Measurements from ENCODE around the gene ATP5F1D.

The ATP5F1D gene

DNA sequence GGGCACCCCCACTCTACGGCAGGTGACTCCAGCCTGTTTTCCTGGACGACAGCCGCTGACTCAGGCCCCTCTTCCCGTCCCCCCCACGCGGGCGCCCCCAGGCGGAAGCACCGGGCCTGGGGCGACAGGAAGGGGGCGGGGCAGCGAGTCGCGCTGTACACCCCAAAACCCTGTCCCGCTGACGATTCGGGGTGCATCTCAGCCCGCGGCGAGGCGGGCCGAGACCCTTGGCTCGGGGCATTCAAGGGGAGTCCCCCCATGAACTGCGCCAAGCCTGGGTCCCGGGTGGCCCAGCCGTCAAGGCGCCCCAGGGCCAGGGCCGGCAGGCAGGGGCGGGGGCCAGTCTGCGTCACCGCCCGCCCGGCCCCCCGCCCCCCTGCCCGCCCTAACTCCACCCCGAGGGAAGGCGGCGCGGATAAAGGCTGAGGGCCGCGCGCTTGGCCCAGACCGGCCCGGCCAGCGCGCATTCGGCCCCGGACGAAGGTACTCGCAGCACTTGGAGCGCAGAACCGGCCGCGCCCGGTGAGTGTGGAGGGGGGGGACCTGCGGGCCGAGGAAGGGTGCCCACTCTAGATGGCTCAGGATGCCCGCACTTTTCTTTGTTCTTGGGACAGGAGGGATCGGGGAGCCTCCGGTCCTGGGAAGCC is 6.7 kb downstream of the ATP5F1D start, which contains the start of gene MIDN:
Gene MIDN (plus strand): TSS at position 445 of the 647 bp plus-strand sequence. CDS start 1,714 bp downstream, outside the sequence.
- Mint-ChIP-seq H3K9me3 (no peaks in the 10 kb centered on the region), H3K27ac (peak within 1 kb of the TSS; percentile 81), H3K4me1 (peaks cover 32% of the 10 kb centered on the region), H3K27me3 (no peaks in the 10 kb centered on the region), H3K4me3 (peak within 1 kb of the TSS; percentile 82), H3K36me3 (peaks cover 19% of the 10 kb centered on the region)
- ATAC-seq, result peak; percentile 10

DNA sequence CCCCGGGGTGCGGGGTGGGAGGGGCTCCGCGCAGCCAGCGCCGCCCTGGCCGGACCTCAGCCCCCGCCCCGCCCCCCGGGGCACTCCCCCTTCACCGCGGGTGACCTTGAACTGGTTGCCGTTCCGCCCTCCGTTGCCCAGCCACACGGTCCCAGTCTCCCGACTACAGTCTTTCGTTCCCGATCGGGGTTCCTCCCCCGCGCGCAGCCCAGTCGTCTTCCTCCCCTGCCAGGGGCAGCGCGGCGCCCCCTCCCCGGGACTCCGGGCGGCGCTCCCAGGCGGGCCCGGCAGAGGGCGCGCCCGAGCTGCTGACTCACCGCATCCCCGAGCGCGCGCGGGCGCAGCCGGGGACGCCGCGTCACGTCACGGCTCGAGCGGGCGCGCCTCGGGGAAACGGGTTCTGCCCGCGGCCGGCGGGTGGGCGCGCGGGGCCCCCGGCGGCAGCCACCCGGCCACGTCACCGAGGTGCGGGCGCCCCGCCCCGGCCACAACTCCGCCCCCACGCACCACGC is 7.3 kb downstream of the ATP5F1D start:
- Mint-ChIP-seq H3K4me1 (peaks cover 35% of the 10 kb centered on the region), H3K27me3 (no peaks in the 10 kb centered on the region), H3K36me3 (peaks cover 24% of the 10 kb centered on the region), H3K9me3 (no peaks in the 10 kb centered on the region), H3K4me3 (peak overlapping the region; percentile 82), H3K27ac (peak overlapping the region; percentile 81)
- peak; percentile 37 for ATAC-seq

GRCh38 chr19:1249298-1249989 is 7.9 kb downstream of the ATP5F1D start:
- H3K27me3 Mint-ChIP-seq, result no peaks in the 10 kb centered on the region
- peak; percentile 72 for ATAC-seq
- peaks cover 24% of the 10 kb centered on the region for H3K36me3 Mint-ChIP-seq
- H3K4me1 Mint-ChIP-seq, result peaks cover 34% of the 10 kb centered on the region
- peak overlapping the region; percentile 48 for H3K27ac Mint-ChIP-seq
- H3K4me3 Mint-ChIP-seq, result peak overlapping the region; percentile 80
- no peaks in the 10 kb centered on the region for H3K9me3 Mint-ChIP-seq

DNA sequence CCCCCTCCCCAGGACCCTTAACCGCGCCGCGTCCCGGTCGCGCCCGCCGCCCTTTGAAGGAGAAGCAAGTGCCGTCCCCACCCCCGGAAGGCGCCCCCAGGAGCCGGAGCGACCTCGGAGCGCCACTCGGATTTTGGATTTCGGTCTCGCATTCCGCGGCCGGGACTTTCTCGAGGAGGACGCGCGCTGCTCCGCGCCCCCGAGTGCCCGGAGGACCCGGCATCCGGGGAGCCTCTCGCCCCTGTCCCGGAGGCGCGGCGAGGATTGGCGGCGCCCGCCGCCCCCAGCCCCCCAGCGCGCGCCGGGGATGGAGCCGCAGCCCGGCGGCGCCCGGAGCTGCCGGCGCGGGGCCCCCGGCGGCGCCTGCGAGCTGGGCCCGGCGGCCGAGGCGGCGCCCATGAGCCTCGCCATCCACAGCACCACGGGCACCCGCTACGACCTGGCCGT is 8.5 kb downstream of the ATP5F1D start:
- Mint-ChIP-seq H3K27me3 (no peaks in the 10 kb centered on the region), H3K36me3 (peaks cover 29% of the 10 kb centered on the region), H3K9me3 (no peaks in the 10 kb centered on the region), H3K4me1 (peaks cover 32% of the 10 kb centered on the region), H3K4me3 (peak overlapping the region; percentile 80), H3K27ac (peak overlapping the region; percentile 48)
- ATAC-seq, result no peak

DNA sequence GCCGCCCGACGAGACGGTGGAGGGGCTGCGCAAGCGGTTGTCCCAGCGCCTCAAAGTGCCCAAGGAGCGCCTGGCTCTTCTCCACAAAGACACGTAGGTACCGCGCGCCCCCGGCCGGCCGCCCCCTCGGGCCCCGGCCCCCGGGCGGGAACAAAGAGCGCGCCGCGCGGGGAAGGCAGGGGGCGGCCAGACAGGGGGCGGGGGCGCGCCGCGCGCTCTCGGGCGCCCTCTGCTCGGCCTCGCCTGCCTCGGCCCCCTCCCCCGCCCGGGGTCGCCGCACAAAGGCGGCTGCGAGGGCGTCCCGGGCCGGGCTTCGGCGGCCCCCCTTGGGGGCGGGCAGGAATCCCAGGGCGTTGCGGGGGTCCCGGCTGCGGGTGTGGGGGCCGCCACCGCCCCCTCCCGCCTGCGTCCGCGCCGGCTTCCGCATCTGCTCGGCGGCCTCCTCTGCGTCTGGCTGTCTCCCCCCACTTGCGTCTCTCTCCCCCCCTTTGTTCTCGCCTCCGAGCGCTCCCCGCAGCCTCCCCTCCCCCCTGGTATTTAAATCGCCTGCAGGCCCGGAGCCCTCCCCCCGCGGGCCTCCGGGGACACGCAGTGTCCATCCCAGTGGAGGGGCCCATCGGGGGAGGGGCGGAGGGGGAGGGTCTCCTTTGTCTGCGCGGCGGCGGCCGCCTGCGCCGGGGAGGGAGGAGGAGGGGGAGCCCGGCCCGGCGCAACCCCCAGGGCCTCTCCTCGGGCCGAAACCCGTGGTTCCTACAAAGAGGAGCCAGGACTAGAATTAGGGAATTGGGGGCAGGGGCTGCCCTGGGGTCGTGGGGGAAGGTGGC is 9.1 kb downstream of the ATP5F1D start:
- no peaks in the 10 kb centered on the region for H3K27me3 Mint-ChIP-seq
- H3K9me3 Mint-ChIP-seq, result no peaks in the 10 kb centered on the region
- no peak for ATAC-seq
- H3K27ac Mint-ChIP-seq, result peak overlapping the region; percentile 94
- peak overlapping the region; percentile 95 for H3K4me3 Mint-ChIP-seq
- peaks cover 35% of the 10 kb centered on the region for H3K36me3 Mint-ChIP-seq
- H3K4me1 Mint-ChIP-seq, result peaks cover 33% of the 10 kb centered on the region

GRCh38 chr19:1251330-1252220 is 10.0 kb downstream of the ATP5F1D start:
- peaks cover 33% of the 10 kb centered on the region for H3K4me1 Mint-ChIP-seq
- H3K9me3 Mint-ChIP-seq, result no peaks in the 10 kb centered on the region
- no peak for ATAC-seq
- peaks cover 36% of the 10 kb centered on the region for H3K36me3 Mint-ChIP-seq
- peak overlapping the region; percentile 95 for H3K4me3 Mint-ChIP-seq
- H3K27me3 Mint-ChIP-seq, result no peaks in the 10 kb centered on the region
- peak overlapping the region; percentile 94 for H3K27ac Mint-ChIP-seq

DNA sequence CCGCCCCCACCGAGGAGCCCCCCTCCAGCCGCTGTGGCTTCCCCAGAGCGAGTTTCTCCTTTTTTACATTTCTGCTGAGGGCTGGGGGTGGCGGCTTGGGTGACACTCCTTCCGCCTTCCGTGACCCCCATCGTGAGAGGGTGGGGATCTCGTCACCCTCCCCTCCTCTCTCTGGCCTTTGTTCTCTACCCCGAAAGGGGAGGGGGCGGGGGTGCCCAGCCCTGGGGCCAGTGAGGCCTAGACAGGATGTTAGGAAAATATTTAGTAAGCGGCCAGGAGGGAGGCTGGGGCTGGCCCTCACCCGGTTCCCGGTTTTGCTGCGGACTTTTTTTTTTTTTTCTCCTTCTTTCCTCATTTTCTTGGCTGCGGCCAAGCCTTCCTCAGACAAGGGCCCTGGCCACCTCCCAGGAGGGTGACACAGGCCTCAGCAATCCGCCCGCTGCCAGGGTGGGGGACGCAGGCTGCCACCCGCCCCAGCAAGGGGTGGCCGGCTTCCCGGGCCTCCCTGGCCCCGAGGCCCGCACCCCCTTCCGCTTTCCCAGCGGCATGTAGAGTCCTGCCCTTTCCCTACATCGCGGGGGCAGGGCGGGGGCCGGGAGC is 10.8 kb downstream of the ATP5F1D start:
- Mint-ChIP-seq H3K4me3 (peak overlapping the region; percentile 95), H3K9me3 (no peaks in the 10 kb centered on the region), H3K36me3 (peaks cover 38% of the 10 kb centered on the region), H3K4me1 (peaks cover 36% of the 10 kb centered on the region), H3K27ac (peak overlapping the region; percentile 94), H3K27me3 (no peaks in the 10 kb centered on the region)
- ATAC-seq, result peak; percentile 24

- Mint-ChIP-seq H3K9me3 (no peaks in the 10 kb centered on the region), H3K27ac (peak overlapping the region; percentile 94), H3K4me1 (peaks cover 42% of the 10 kb centered on the region), H3K36me3 (peaks cover 44% of the 10 kb centered on the region), H3K4me3 (peak overlapping the region; percentile 95), H3K27me3 (no peaks in the 10 kb centered on the region)
- ATAC-seq, result peak; percentile 35
These were observed 11.4 kb downstream of the ATP5F1D start for GRCh38 chr19:1252821-1253513.

DNA sequence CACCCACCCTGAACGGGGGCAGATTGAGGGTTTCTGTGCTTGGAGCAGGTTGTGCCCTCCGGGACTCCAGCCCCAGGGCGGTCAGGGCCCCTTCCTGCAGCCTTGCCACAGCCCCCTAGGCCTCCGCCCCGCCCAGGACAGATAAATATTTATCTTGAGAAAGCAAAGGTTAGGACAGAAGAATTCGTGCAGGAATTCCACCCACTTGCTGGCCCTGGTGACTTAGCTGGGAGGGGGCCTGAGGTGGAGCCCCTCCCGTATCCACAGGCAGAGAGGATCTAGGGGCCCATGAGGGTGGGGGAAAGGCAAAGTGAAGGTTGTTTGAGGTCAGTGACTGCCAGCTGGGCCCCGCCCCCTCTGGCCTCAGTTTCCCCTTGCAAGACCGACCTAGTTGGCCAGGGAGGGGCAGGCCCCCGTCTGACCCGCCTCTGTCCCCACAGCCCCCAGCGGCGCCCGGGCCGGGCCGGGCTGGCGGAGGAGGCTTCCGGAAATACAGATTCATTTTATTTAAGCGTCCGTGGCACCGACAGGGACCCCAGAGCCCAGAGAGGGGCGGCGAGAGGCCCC is 12.0 kb downstream of the ATP5F1D start:
- peaks cover 47% of the 10 kb centered on the region for H3K36me3 Mint-ChIP-seq
- H3K27ac Mint-ChIP-seq, result peak overlapping the region; percentile 94
- no peak for ATAC-seq
- no peaks in the 10 kb centered on the region for H3K9me3 Mint-ChIP-seq
- no peaks in the 10 kb centered on the region for H3K27me3 Mint-ChIP-seq
- peaks cover 46% of the 10 kb centered on the region for H3K4me1 Mint-ChIP-seq
- peak overlapping the region; percentile 95 for H3K4me3 Mint-ChIP-seq

DNA sequence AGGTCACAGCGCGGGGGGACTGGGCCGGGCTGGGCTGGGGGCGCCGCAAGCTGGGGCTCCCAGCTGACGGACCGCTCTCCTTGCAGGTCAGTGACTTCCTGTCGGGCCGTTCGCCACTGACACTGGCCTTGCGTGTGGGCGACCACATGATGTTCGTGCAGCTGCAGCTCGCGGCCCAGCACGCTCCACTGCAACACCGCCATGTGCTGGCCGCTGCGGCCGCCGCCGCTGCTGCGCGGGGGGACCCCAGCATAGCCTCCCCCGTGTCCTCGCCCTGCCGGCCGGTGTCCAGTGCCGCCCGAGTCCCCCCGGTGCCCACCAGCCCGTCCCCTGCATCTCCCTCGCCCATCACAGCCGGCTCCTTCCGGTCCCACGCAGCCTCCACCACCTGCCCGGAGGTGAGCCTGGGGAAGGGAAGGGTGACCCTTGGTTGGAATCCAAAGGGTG is 12.6 kb downstream of the ATP5F1D start:
- Mint-ChIP-seq H3K27me3 (no peaks in the 10 kb centered on the region), H3K4me1 (peaks cover 50% of the 10 kb centered on the region), H3K36me3 (peaks cover 47% of the 10 kb centered on the region), H3K9me3 (no peaks in the 10 kb centered on the region), H3K27ac (no peak overlapping the region), H3K4me3 (no peak overlapping the region)
- no peak for ATAC-seq

DNA sequence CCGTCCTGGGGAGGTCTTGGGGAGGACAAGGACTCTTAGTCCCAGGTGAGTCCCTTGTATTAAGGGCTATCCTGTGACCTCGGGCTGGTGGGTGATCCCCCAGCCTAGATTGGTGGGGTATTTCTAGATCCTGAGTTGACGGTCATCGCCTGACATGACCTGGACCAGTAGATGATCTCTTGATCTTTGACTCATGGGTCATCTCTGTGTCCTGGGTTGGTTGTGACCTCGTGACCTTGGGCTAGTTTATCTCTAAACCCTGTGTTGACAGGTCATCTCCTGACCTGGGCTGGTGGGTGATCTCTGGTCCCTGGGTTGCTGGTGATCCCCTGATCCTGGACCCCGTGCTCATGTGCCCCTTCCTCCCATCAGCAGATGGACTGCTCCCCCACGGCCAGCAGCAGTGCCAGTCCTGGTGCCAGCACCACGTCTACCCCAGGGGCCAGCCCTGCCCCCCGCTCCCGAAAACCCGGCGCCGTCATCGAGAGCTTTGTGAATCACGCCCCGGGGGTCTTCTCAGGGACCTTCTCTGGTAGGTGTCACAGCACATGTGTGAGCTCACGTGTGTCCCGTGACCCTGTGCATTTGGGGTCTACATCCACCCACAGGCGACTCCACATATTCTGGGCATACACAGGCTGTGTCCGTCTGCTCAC is 13.1 kb downstream of the ATP5F1D start:
- Mint-ChIP-seq H3K4me3 (peak overlapping the region; percentile 8), H3K4me1 (peaks cover 56% of the 10 kb centered on the region), H3K27ac (peak overlapping the region; percentile 51), H3K36me3 (peaks cover 47% of the 10 kb centered on the region), H3K9me3 (no peaks in the 10 kb centered on the region), H3K27me3 (no peaks in the 10 kb centered on the region)
- ATAC-seq, result no peak

- H3K36me3 Mint-ChIP-seq, result peaks cover 47% of the 10 kb centered on the region
- H3K4me1 Mint-ChIP-seq, result peaks cover 63% of the 10 kb centered on the region
- H3K27me3 Mint-ChIP-seq, result no peaks in the 10 kb centered on the region
- no peak for ATAC-seq
- no peaks in the 10 kb centered on the region for H3K9me3 Mint-ChIP-seq
- H3K27ac Mint-ChIP-seq, result peak overlapping the region; percentile 51
- H3K4me3 Mint-ChIP-seq, result peak overlapping the region; percentile 8
These were observed 13.9 kb downstream of the ATP5F1D start for GRCh38 chr19:1255186-1256161.

Measured in stimulated activated memory B cell treated with anti-CD40 and anti-IgM and Interleukin-4, amounts not matched to agents 10 μg/mL and 1 μg/mL and 100 μg/mL, for 72 hours (primary cell).